K562 (cell line): ENCODE measurements around the gene LRRC1. TPM values are rescaled to one million over a fixed set of nuclear protein-coding genes. Genes with fewer than 3 reads are reported as not detected.

Source experiments
- ATAC-seq: fragments of 200-7000 bp; cut with Tn5 transposase; 3 replicates; pipeline ENCODE4 v1.9.1; 2020; ENCODE audit warnings: moderate library complexity
- BruUV-seq: library from RNA; stranded (reverse); fragments of 400-500 nt; replicated peaks from 2 replicates; lab custom pipeline; 2021; lab: Mats Ljungman, UMichigan
- CTCF ChIA-PET: fragments of 300-600 bp; formaldehyde crosslinking; extraction: SDS; loops from one replicate; lab custom pipeline; 2021; ENCODE audit warnings: low intra/inter-chr PET ratio; lab: Yijun Ruan, JAX
- POLR2A ChIA-PET: fragments of 300-600, 350-650 bp; sonication (Branson Sonifier 250); formaldehyde crosslinking; extraction: SDS; loops from one replicate; lab custom pipeline; 2021; ENCODE audit warnings: antibody characterized with exemption, inconsistent platforms; lab: Yijun Ruan, JAX
- DNase-seq, 4 experiments: peaks; one replicate each; pipeline versions ENCODE4 v3.0.0 to v3.0.0-alpha.2; 2011 to 2018; ENCODE audit warnings: low spot score in 3 of 4, mixed read lengths in 3 of 4; ENCODE audit errors: extremely low read depth in 1 of 4
- FAIRE-seq: peaks from 2 replicates; lab custom pipeline; 2011; peaks lifted over from hg19 to GRCh38; lab: Jason Lieb, UNC
- H2AFZ ChIP-seq: 2 replicates; pipeline ENCODE4 v1.6.0; 2011; ENCODE audit warnings: low read depth, low read length, control low read depth, inconsistent platforms
- H3K27ac ChIP-seq: fragments of 200-600 bp; 3 replicates; pipeline ENCODE4 v1.8.0; 2011; ENCODE audit warnings: low read depth, mild to moderate bottlenecking, control low read depth, inconsistent platforms, low read length, moderate library complexity, mixed read lengths; ENCODE audit errors: extremely low read depth
- H3K27me3 ChIP-seq, 2 experiments: fragments of 300-600 bp in 1 of 2; 2 replicates in 1 of 2; 3 replicates in 1 of 2; pipeline versions ENCODE4 v1.6.0 to v1.8.0; 2011; ENCODE audit warnings: inconsistent platforms in 2 of 2, low read length in 2 of 2, mild to moderate bottlenecking in 1 of 2, mixed read lengths in 1 of 2, moderate library complexity in 1 of 2; ENCODE audit not compliant: control insufficient read depth in 2 of 2, insufficient read depth in 2 of 2
- H3K36me3 ChIP-seq: fragments of 300-600 bp; 3 replicates; pipeline ENCODE4 v1.8.0; 2011; ENCODE audit warnings: mild to moderate bottlenecking, low read length, inconsistent platforms; ENCODE audit not compliant: control insufficient read depth, insufficient read depth
- H3K4me1 ChIP-seq, 2 experiments: fragments of 200-600 bp in 1 of 2; replicated peaks in 1 of 2; 2 replicates in 1 of 2; 3 replicates in 1 of 2; pipeline versions ENCODE4 v1.5.1 to v1.8.0; 2011; ENCODE audit warnings: inconsistent platforms in 2 of 2, low read length in 2 of 2, mild to moderate bottlenecking in 1 of 2, mixed read lengths in 1 of 2, moderate library complexity in 1 of 2; ENCODE audit not compliant: control insufficient read depth in 2 of 2, insufficient read depth in 2 of 2
- H3K4me2 ChIP-seq: 2 replicates; pipeline ENCODE4 v1.6.1; 2011; ENCODE audit warnings: low read length, control low read depth, inconsistent platforms, mixed read lengths; ENCODE audit not compliant: insufficient read depth
- H3K4me3 ChIP-seq: fragments of 200-600 bp; sonication (generic), shearing (Covaris generic); 2 replicates; pipeline ENCODE4 v1.5.1; 2016; ENCODE audit warnings: control low read depth, inconsistent platforms
- H3K79me2 ChIP-seq: fragments of 200-600 bp; 3 replicates; pipeline ENCODE4 v1.8.0; 2011; ENCODE audit warnings: low read length, inconsistent platforms; ENCODE audit not compliant: control insufficient read depth, insufficient read depth
- H3K9ac ChIP-seq, 2 experiments: 2 replicates each; pipeline versions ENCODE4 v1.6.0 to v1.6.1; 2011; ENCODE audit warnings: low read depth in 2 of 2, low read length in 2 of 2, control low read depth in 1 of 2, inconsistent platforms in 1 of 2, mild to moderate bottlenecking in 1 of 2, mixed read lengths in 1 of 2; ENCODE audit not compliant: insufficient read depth in 1 of 2
- H3K9me1 ChIP-seq: one replicate; pipeline ENCODE4 v1.6.0; 2011; ENCODE audit warnings: inconsistent platforms, mild to moderate bottlenecking, low read length, moderate library complexity; ENCODE audit not compliant: control insufficient read depth, insufficient read depth
- H3K9me3 ChIP-seq: replicated peaks from 2 replicates; pipeline ENCODE4 v1.5.1; 2011; ENCODE audit warnings: low read depth, low read length, inconsistent platforms; ENCODE audit not compliant: control insufficient read depth, insufficient read depth
- H4K20me1 ChIP-seq: replicated peaks from 2 replicates; pipeline ENCODE4 v1.6.1; 2011; ENCODE audit warnings: low read length, inconsistent platforms, mixed read lengths; ENCODE audit not compliant: control insufficient read depth, insufficient read depth
- CBFA2T3 ChIP-seq: fragments of 450-650 bp; IDR thresholded peaks from 2 replicates; pipeline ENCODE4 v1.6.1; 2017
- E4F1 ChIP-seq: fragments of 250-450 bp; sonication (Bioruptor Pico); IDR thresholded peaks from 2 replicates; pipeline ENCODE4 v1.5.0; 2021; ENCODE audit warnings: mild to moderate bottlenecking, borderline replicate concordance
- ERF ChIP-seq: fragments of 450-650 bp; formaldehyde crosslinking; IDR thresholded peaks from 2 replicates; pipeline ENCODE4 v1.4.0; 2020; ENCODE audit warnings: mild to moderate bottlenecking, mixed read lengths
- PHF8 ChIP-seq: fragments of 200-600 bp; sonication (generic); IDR thresholded peaks from 2 replicates; pipeline ENCODE4 v1.6.1; 2012; ENCODE audit warnings: mixed run types, mild to moderate bottlenecking, inconsistent platforms, low read length, moderate library complexity, borderline replicate concordance
- PRMT5 ChIP-seq: sonication (generic); formaldehyde crosslinking; IDR thresholded peaks from 2 replicates; pipeline ENCODE4 v1.5.0; 2020; ENCODE audit warnings: missing genetic modification reagents
- SMAD4 ChIP-seq: fragments of 250-450 bp; sonication (Bioruptor Pico); conservative IDR thresholded peaks from 2 replicates; pipeline ENCODE4 v1.8.0; 2021; ENCODE audit warnings: inconsistent platforms, mild to moderate bottlenecking, moderate library complexity
- TAF9B ChIP-seq: fragments of 450-650 bp; IDR thresholded peaks from 2 replicates; pipeline ENCODE4 v1.6.1; 2018; ENCODE audit warnings: mild to moderate bottlenecking; ENCODE audit not compliant: partially characterized antibody
- TRIM28 ChIP-seq: fragments of 450-650 bp; IDR thresholded peaks from 2 replicates; pipeline ENCODE4 v1.6.1; 2017
- ZNF41 ChIP-seq: fragments of 250-450 bp; sonication (Bioruptor Pico); conservative IDR thresholded peaks from 2 replicates; pipeline ENCODE4 v1.4.0; 2020; ENCODE audit warnings: mild to moderate bottlenecking
- WGBS: fragments of 100-300 bp; shearing (Covaris generic); methylation state at CpG from one replicate; pipeline ENCODE4 v1.1.6; 2016; ENCODE audit warnings: low coverage, mixed read lengths; ENCODE audit not compliant: insufficient coverage; ENCODE audit errors: missing lambda C conversion rate; 5-methylcytosine and 5-hydroxymethylcytosine counted together
- in situ Hi-C: fragments of 300-500 bp; cut with MboI; formaldehyde crosslinking; loops from 4 replicates; pipeline ENCODE4 v1.15.0; 2018; ENCODE audit warnings: inconsistent platforms, mixed read lengths
- intact Hi-C: fragments of 100-400 bp; cut with micrococcal nuclease; formaldehyde crosslinking; loops from 2 replicates; pipeline ENCODE4 v1.14.2; 2022
- polyA plus RNA-seq, 8 experiments: library from polyadenylated mRNA; depleted of rRNA in 4 of 8; stranded (reverse) in 5 of 8; unstranded in 3 of 8; fragments of >200 nt; fragmentation: Nextera tagmentation in 2 of 8; fragmentation: Illumina TruSeq in 1 of 8; extraction: Ambion mirVana in 2 of 8; extraction: Trizol in 1 of 8; gene quantifications; 2 replicates each; pipeline versions ENCODE4 v1.2.1 to v1.2.3, GENCODE V29; 2011 to 2014; ENCODE audit warnings: inconsistent platforms in 1 of 8, missing spikeins in 1 of 8
- total RNA-seq, 7 experiments: library from RNA; depleted of rRNA in 6 of 7; stranded (reverse); fragments of >200 nt in 6 of 7; fragmentation: Illumina TruSeq in 2 of 7; extraction: Trizol in 2 of 7; gene quantifications; 2 replicates each; pipeline versions ENCODE4 v1.2.1 to v1.2.3, GENCODE V29; 2011 to 2021; ENCODE audit warnings: low replicate concordance in 1 of 7
- TF ChIP-seq, protein P1 (sequence below): fragments of 450-650 bp; IDR thresholded peaks from 2 replicates; pipeline ENCODE4 v1.6.1; 2017; ENCODE audit warnings: antibody characterized with exemption
- TF ChIP-seq, protein P2 (sequence below): IDR thresholded peaks from 3 replicates; pipeline ENCODE4 v1.6.1; 2011; ENCODE audit warnings: borderline replicate concordance, mild to moderate bottlenecking; ENCODE audit not compliant: insufficient read length, insufficient read depth

LRRC1 gene
- total and polyA plus RNA-seq, 9 of the 15 experiments (the other 6 are each of a cell fraction or from before 2014, with no cell fraction given): not detected

DNA sequence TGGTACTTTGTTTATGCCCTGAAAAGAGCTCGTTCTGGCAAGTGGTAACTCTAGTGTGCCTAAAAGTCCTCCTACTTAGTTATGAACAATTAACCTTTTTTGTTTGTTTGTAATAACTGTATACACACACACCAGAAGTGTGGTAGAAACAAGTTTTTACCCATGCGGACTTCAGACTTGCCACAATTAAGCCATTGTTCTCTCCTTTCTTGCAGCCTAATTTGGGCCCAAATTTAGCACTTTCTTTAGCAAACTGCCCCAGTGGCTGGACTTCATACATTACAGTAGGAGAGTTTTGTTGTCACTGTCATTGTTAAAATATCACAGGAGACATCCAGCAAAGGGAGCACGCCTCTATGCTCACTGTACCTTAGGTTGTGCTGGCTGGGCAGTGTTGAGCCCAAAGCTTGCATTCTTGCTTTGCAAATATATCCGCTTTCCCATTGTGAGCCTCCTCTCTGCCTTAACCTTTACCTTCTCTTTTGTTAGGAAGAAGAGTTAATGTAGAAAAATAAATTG is 53.0 kb downstream of the LRRC1 start:
- ChIA-PET POLR2A (no interaction called here), CTCF (no interaction called here)
- BruUV-seq: no TSS peak
- no peak for DNase-seq
- H3K79me2 ChIP-seq: no peaks in the 10 kb centered on the region
- intact Hi-C loops (no loop called here), in situ Hi-C loops (no loop called here)
- H3K36me3 ChIP-seq: no peaks in the 10 kb centered on the region
- no peaks in the 10 kb centered on the region for H3K9me1 ChIP-seq
- TF ChIP-seq SMAD4 (CRISPR knock-in tag) (no peak), E4F1 (CRISPR knock-in tag) (no peak), PHF8 (no peak), TAF9B (no peak), ERF (CRISPR knock-in tag) (no peak), CBFA2T3 (no peak), PRMT5 (CRISPR knock-in tag) (no peak), TRIM28 (no peak), ZNF41 (no peak)
- TF ChIP-seq, protein P1, sequence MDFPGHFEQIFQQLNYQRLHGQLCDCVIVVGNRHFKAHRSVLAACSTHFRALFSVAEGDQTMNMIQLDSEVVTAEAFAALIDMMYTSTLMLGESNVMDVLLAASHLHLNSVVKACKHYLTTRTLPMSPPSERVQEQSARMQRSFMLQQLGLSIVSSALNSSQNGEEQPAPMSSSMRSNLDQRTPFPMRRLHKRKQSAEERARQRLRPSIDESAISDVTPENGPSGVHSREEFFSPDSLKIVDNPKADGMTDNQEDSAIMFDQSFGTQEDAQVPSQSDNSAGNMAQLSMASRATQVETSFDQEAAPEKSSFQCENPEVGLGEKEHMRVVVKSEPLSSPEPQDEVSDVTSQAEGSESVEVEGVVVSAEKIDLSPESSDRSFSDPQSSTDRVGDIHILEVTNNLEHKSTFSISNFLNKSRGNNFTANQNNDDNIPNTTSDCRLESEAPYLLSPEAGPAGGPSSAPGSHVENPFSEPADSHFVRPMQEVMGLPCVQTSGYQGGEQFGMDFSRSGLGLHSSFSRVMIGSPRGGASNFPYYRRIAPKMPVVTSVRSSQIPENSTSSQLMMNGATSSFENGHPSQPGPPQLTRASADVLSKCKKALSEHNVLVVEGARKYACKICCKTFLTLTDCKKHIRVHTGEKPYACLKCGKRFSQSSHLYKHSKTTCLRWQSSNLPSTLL: no peak
- TF ChIP-seq, protein P2, sequence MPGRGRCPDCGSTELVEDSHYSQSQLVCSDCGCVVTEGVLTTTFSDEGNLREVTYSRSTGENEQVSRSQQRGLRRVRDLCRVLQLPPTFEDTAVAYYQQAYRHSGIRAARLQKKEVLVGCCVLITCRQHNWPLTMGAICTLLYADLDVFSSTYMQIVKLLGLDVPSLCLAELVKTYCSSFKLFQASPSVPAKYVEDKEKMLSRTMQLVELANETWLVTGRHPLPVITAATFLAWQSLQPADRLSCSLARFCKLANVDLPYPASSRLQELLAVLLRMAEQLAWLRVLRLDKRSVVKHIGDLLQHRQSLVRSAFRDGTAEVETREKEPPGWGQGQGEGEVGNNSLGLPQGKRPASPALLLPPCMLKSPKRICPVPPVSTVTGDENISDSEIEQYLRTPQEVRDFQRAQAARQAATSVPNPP: no peak
- ATAC-seq: no peak
- H3K9me3 ChIP-seq: no peaks in the 10 kb centered on the region
- no peaks in the 10 kb centered on the region for H4K20me1 ChIP-seq
- no peaks in the 10 kb centered on the region for H3K4me1 ChIP-seq
- peaks cover 0 to 5% of the 10 kb centered on the region in 2 experiments; a peak in 1 of 5 replicates for H3K27me3 ChIP-seq
- no peak overlapping the region for H3K4me3 ChIP-seq
- 0% methylated on average over 4 of the region's 4 CpGs for WGBS
- no peak overlapping the region for H3K9ac ChIP-seq
- H2AFZ ChIP-seq: no peak overlapping the region
- no peak overlapping the region for H3K4me2 ChIP-seq
- no peak for FAIRE-seq
- H3K27ac ChIP-seq: no peak overlapping the region
